ENCODE data around the gene BICC1. TPM values are rescaled to one million over a fixed set of nuclear protein-coding genes. Genes with fewer than 3 reads are reported as not detected.

The BICC1 gene
- total RNA-seq, 1 donor, result 210 TPM

DNA sequence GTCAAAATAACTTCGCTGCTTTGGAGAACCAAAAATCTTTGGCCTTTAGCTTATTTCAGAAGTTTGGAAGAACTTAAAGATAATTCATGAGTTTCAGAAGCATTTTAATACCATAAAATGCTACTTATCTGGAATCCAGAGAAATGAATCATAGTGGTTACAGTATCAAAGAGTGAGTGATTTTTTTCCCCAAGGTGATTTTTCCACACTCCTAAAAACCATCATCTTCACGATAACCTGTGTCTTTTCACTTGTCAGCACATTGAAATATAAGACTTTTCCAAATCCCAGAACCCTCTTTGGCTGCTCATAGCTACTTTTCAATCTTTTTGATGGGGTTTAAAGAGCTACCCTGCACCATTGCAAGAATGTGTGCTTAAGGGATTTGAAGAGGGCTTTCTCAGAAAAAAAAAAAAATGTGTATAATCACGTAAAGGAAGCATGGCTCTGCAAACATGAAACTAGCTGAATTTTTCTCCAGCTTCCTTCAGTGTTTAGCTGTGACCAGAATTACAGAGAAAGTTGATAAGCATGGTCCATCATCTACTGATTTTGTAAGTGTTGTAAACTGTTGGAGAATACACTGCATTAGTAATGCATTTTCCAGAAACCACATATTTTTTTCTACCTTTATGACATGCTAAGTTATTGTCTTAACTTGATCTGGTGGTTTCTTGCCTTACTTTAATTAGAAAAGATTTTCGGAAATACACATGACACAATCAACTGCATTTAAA lies 134.9 kb downstream of the BICC1 start:
- no peak overlapping the region for H2AFZ ChIP-seq (ENCODE audit: low read length)
- H3K9me3 ChIP-seq (ENCODE audit: low read depth, low read length), result no peaks in the 10 kb centered on the region
- H3K79me2 ChIP-seq (ENCODE audit: insufficient read depth, low read length), result peaks cover 71% of the 10 kb centered on the region
- DNase-seq (ENCODE audit: insufficient read length, low spot score, missing footprints), result no peak
- H3K27me3 ChIP-seq (ENCODE audit: insufficient read depth, low read length), result no peaks in the 10 kb centered on the region
- no peak overlapping the region for H3K4me3 ChIP-seq (ENCODE audit: insufficient read depth, low read length)
- TF ChIP-seq, protein P1, sequence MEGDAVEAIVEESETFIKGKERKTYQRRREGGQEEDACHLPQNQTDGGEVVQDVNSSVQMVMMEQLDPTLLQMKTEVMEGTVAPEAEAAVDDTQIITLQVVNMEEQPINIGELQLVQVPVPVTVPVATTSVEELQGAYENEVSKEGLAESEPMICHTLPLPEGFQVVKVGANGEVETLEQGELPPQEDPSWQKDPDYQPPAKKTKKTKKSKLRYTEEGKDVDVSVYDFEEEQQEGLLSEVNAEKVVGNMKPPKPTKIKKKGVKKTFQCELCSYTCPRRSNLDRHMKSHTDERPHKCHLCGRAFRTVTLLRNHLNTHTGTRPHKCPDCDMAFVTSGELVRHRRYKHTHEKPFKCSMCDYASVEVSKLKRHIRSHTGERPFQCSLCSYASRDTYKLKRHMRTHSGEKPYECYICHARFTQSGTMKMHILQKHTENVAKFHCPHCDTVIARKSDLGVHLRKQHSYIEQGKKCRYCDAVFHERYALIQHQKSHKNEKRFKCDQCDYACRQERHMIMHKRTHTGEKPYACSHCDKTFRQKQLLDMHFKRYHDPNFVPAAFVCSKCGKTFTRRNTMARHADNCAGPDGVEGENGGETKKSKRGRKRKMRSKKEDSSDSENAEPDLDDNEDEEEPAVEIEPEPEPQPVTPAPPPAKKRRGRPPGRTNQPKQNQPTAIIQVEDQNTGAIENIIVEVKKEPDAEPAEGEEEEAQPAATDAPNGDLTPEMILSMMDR (IDR thresholded peaks at IDR 0.05; ENCODE audit: extremely low read depth, low read depth, low read length), result no peak
- no peaks in the 10 kb centered on the region for H4K20me1 ChIP-seq (ENCODE audit: insufficient read depth, low read length)
- H3K36me3 ChIP-seq (ENCODE audit: insufficient read depth, low read length), result peaks cover 13% of the 10 kb centered on the region
- peak overlapping the region; percentile 49 for H3K4me2 ChIP-seq (ENCODE audit: insufficient read depth, low read length)
- H3K27ac ChIP-seq (ENCODE audit: low read depth, low read length), result peak overlapping the region; percentile 76
- peaks cover 74% of the 10 kb centered on the region for H3K4me1 ChIP-seq (ENCODE audit: insufficient read depth, low read length)

DNA sequence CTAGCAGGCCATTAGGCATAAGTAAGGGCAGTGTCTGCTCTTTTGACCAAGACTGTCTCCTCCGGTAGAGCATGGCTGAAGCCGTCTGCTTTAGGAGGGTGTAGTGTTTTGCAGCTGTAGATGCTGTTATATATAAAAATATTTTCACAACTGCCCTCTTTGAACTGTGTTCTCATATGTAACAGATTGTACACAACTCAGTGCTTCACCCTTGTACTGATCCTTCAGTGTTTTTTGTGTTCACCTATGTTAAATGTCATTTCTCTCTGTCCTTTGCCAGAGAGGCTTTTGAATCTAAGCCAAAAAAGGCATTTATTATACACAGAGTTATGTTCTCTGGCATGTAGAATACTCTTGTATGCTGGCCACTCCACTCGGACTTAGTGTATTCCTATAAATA lies 135.5 kb downstream of the BICC1 start:
- no peaks in the 10 kb centered on the region for H4K20me1 ChIP-seq (ENCODE audit: insufficient read depth, low read length)

DNA sequence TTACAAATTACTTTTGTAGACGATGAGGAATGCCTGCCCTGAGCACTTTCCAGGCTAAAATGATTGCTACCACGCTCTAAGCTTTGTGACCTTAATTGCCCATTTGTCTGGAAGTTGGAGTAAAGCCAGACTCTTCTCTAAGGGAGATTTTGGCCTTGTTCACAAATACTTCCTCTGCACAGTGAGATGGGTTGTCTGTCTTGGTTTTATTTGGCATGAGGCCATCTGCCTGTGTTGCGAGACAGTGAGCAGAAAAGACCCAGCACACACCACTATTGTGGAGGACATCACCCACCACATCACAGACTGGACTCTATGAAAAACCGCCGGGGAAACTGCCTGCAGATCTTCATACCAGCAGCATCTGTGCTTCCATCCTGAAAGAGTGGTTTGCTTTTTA lies 138.4 kb downstream of the BICC1 start:
- Histone ChIP-seq H3K27ac (ENCODE audit: low read depth, low read length) (peak overlapping the region; percentile 46), H3K4me3 (ENCODE audit: insufficient read depth, low read length) (no peak overlapping the region), H3K4me2 (ENCODE audit: insufficient read depth, low read length) (peak overlapping the region; percentile 34)

More for the DNA sequence above, 135.5 kb downstream of the BICC1 start:
- no peak for DNase-seq (ENCODE audit: insufficient read length, low spot score, missing footprints)
- peak overlapping the region; percentile 76 for H3K27ac ChIP-seq (ENCODE audit: low read depth, low read length)
- no peaks in the 10 kb centered on the region for H3K9me3 ChIP-seq (ENCODE audit: low read depth, low read length)
- no peaks in the 10 kb centered on the region for H3K27me3 ChIP-seq (ENCODE audit: insufficient read depth, low read length)
- peaks cover 74% of the 10 kb centered on the region for H3K4me1 ChIP-seq (ENCODE audit: insufficient read depth, low read length)
- TF ChIP-seq, protein P1 (IDR thresholded peaks at IDR 0.05; ENCODE audit: extremely low read depth, low read depth, low read length), result no peak
- peak overlapping the region; percentile 49 for H3K4me2 ChIP-seq (ENCODE audit: insufficient read depth, low read length)
- H3K79me2 ChIP-seq (ENCODE audit: insufficient read depth, low read length), result peaks cover 66% of the 10 kb centered on the region
- peaks cover 13% of the 10 kb centered on the region for H3K36me3 ChIP-seq (ENCODE audit: insufficient read depth, low read length)
- H3K4me3 ChIP-seq (ENCODE audit: insufficient read depth, low read length), result no peak overlapping the region
- no peak overlapping the region for H2AFZ ChIP-seq (ENCODE audit: low read length)

DNA sequence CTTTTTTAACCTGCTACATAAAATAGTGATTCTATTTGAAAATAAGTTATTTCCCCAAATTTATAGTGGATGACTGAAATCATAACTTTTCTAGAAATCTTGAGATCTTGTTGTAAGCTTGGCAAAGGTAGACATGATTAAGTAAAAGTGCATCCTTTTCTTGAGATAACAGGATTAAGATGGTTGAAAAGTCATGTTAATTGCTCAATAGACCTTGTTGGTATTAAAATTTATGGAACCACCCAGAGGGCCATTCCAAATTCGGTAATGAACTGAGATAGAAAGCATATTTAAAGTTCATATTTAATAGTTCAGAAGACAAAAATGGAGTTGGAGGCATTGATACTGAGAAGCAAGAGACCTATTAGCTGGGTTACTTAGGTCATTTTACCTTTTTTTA lies 139.1 kb downstream of the BICC1 start:
- peaks cover 38% of the 10 kb centered on the region for H3K79me2 ChIP-seq (ENCODE audit: insufficient read depth, low read length)
- H3K9me3 ChIP-seq (ENCODE audit: low read depth, low read length), result no peaks in the 10 kb centered on the region
- TF ChIP-seq, protein P1 (IDR thresholded peaks at IDR 0.05; ENCODE audit: extremely low read depth, low read depth, low read length), result no peak
- peaks cover 57% of the 10 kb centered on the region for H3K4me1 ChIP-seq (ENCODE audit: insufficient read depth, low read length)
- H3K4me3 ChIP-seq (ENCODE audit: insufficient read depth, low read length), result no peak overlapping the region
- H3K27me3 ChIP-seq (ENCODE audit: insufficient read depth, low read length), result no peaks in the 10 kb centered on the region
- H3K27ac ChIP-seq (ENCODE audit: low read depth, low read length), result peak overlapping the region; percentile 46
- H3K4me2 ChIP-seq (ENCODE audit: insufficient read depth, low read length), result no peak overlapping the region
- H3K36me3 ChIP-seq (ENCODE audit: insufficient read depth, low read length), result peaks cover 13% of the 10 kb centered on the region
- H4K20me1 ChIP-seq (ENCODE audit: insufficient read depth, low read length), result no peaks in the 10 kb centered on the region
- H2AFZ ChIP-seq (ENCODE audit: low read length), result no peak overlapping the region
- no peak for DNase-seq (ENCODE audit: insufficient read length, low spot score, missing footprints)

More for the DNA sequence above, 138.4 kb downstream of the BICC1 start:
- TF ChIP-seq, protein P1 (IDR thresholded peaks at IDR 0.05; ENCODE audit: extremely low read depth, low read depth, low read length), result no peak
- Histone ChIP-seq H2AFZ (ENCODE audit: low read length) (no peak overlapping the region), H4K20me1 (ENCODE audit: insufficient read depth, low read length) (no peaks in the 10 kb centered on the region), H3K4me1 (ENCODE audit: insufficient read depth, low read length) (peaks cover 64% of the 10 kb centered on the region), H3K9me3 (ENCODE audit: low read depth, low read length) (no peaks in the 10 kb centered on the region), H3K79me2 (ENCODE audit: insufficient read depth, low read length) (peaks cover 42% of the 10 kb centered on the region), H3K36me3 (ENCODE audit: insufficient read depth, low read length) (peaks cover 13% of the 10 kb centered on the region), H3K27me3 (ENCODE audit: insufficient read depth, low read length) (no peaks in the 10 kb centered on the region)
- DNase-seq (ENCODE audit: insufficient read length, low spot score, missing footprints), result no peak

All from osteoblast (primary cell).